GM12878 (cell line): ENCODE results near the gene MGME1. TPM values are rescaled to one million over a fixed set of nuclear protein-coding genes. Genes with fewer than 3 reads are reported as not detected.

ENCODE experiments used
- ATAC-seq: fragments of 200-7000 bp; cut with Tn5 transposase; 3 replicates; pipeline ENCODE4 v1.9.1; 2020; ENCODE audit warnings: mild to moderate bottlenecking, moderate library complexity
- BruUV-seq: library from RNA; stranded (reverse); fragments of 400-500 nt; replicated peaks from 2 replicates; lab custom pipeline; 2021; lab: Mats Ljungman, UMichigan
- CTCF ChIA-PET: fragments of 300-600 bp; sonication (Branson Sonifier 250); formaldehyde crosslinking; extraction: SDS; loops from one replicate; lab custom pipeline; 2021; ENCODE audit warnings: inconsistent platforms; lab: Yijun Ruan, JAX
- POLR2A ChIA-PET: fragments of 350-600 bp; formaldehyde crosslinking; extraction: SDS; loops from one replicate; lab custom pipeline; 2021; ENCODE audit warnings: inconsistent platforms; lab: Charles Lee
- RAD21 ChIA-PET: fragments of 300-600 bp; sonication (Branson Sonifier 250); formaldehyde crosslinking; loops from one replicate; lab custom pipeline; 2023; ENCODE audit warnings: antibody characterized with exemption; ENCODE audit not compliant: unreplicated experiment; lab: Charles Lee
- SMC1A ChIA-PET: fragments of 300-600 bp; sonication (Branson Sonifier 250); formaldehyde crosslinking; loops from one replicate; lab custom pipeline; 2023; ENCODE audit not compliant: unreplicated experiment, uncharacterized antibody; lab: Charles Lee
- DNase-seq: peaks from one replicate; pipeline ENCODE4 v3.0.0-alpha.2; 2011; ENCODE audit warnings: low read depth, low spot score
- FAIRE-seq: peaks from 3 replicates; lab custom pipeline; 2011; peaks lifted over from hg19 to GRCh38; lab: Jason Lieb, UNC
- H2AFZ ChIP-seq: 2 replicates; pipeline ENCODE4 v1.6.0; 2011; ENCODE audit warnings: low read depth, low read length, control low read depth; ENCODE audit not compliant: control insufficient read depth
- H3K27ac ChIP-seq: 2 replicates; pipeline ENCODE4 v1.5.1; 2011; ENCODE audit warnings: control low read depth; ENCODE audit not compliant: control insufficient read depth, insufficient read depth
- H3K27me3 ChIP-seq, 2 experiments: replicated peaks in 1 of 2; 2 replicates each; pipeline versions ENCODE4 v1.6.0 to v1.6.1; 2011; ENCODE audit warnings: low read length in 1 of 2; ENCODE audit not compliant: control insufficient read depth in 2 of 2, insufficient read depth in 2 of 2
- H3K36me3 ChIP-seq, 2 experiments: 2 replicates each; pipeline ENCODE4 v1.5.1; 2011; ENCODE audit warnings: low read length in 1 of 2; ENCODE audit not compliant: control insufficient read depth in 2 of 2, insufficient read depth in 2 of 2
- H3K4me1 ChIP-seq: 2 replicates; pipeline ENCODE4 v1.6.1; 2011; ENCODE audit warnings: mild to moderate bottlenecking, low read length, moderate library complexity, mixed read lengths; ENCODE audit not compliant: control insufficient read depth, insufficient read depth
- H3K4me2 ChIP-seq: 2 replicates; pipeline ENCODE4 v1.6.0; 2011; ENCODE audit warnings: control low read depth; ENCODE audit not compliant: control insufficient read depth, insufficient read depth
- H3K4me3 ChIP-seq: fragments of 200-600 bp; sonication (generic); 2 replicates; pipeline ENCODE4 v1.5.1; 2016
- H3K79me2 ChIP-seq: 2 replicates; pipeline ENCODE4 v1.6.0; 2011; ENCODE audit warnings: low read length; ENCODE audit not compliant: control insufficient read depth, insufficient read depth
- H3K9ac ChIP-seq: 2 replicates; pipeline ENCODE4 v1.8.0; 2011; ENCODE audit warnings: low read length, control low read depth, mixed read lengths; ENCODE audit not compliant: control insufficient read depth, insufficient read depth
- H3K9me3 ChIP-seq: replicated peaks from 3 replicates; pipeline ENCODE4 v1.5.1; 2011; ENCODE audit warnings: mild to moderate bottlenecking, low read length; ENCODE audit not compliant: control insufficient read depth, insufficient read depth
- H4K20me1 ChIP-seq: 2 replicates; pipeline ENCODE4 v1.6.0; 2011; ENCODE audit not compliant: control insufficient read depth, insufficient read depth
- ASH2L ChIP-seq: fragments of 300-600, 200-600 bp; sonication (generic); IDR thresholded peaks from 2 replicates; pipeline ENCODE4 v1.6.1; 2017; ENCODE audit warnings: low read depth, mild to moderate bottlenecking, borderline replicate concordance
- BACH1 ChIP-seq: fragments of 450-650 bp; IDR thresholded peaks from 2 replicates; pipeline ENCODE4 v1.6.1; 2017; ENCODE audit warnings: mild to moderate bottlenecking, borderline replicate concordance
- BHLHE40 ChIP-seq, 2 experiments: fragments of 450-650 bp in 1 of 2; IDR thresholded peaks; 2 replicates each; pipeline ENCODE4 v1.6.1; 2011 to 2017; ENCODE audit warnings: low read depth in 2 of 2, borderline replicate concordance in 1 of 2, improper control_type of control experiment in 1 of 2, low read length in 1 of 2, mild to moderate bottlenecking in 1 of 2
- CHD1 ChIP-seq: IDR thresholded peaks from 2 replicates; pipeline ENCODE4 v1.6.1; 2012; ENCODE audit warnings: low read depth, low read length, improper control_type of control experiment
- KLF5 ChIP-seq: fragments of 450-650 bp; IDR thresholded peaks from 2 replicates; pipeline ENCODE4 v1.6.1; 2014; ENCODE audit warnings: mild to moderate bottlenecking; ENCODE audit not compliant: partially characterized antibody
- MEF2B ChIP-seq: fragments of 450-650 bp; IDR thresholded peaks from 2 replicates; pipeline ENCODE4 v1.6.1; 2018; ENCODE audit warnings: mild to moderate bottlenecking, moderate library complexity; ENCODE audit not compliant: partially characterized antibody, poor library complexity, severe bottlenecking
- MTA3 ChIP-seq: IDR thresholded peaks from 2 replicates; pipeline ENCODE4 v1.6.1; 2012; ENCODE audit warnings: low read length, inconsistent platforms, borderline replicate concordance
- NFIC ChIP-seq: IDR thresholded peaks from 2 replicates; pipeline ENCODE4 v1.6.1; 2012; ENCODE audit warnings: low read depth, mild to moderate bottlenecking, inconsistent platforms, low read length, moderate library complexity
- TAF1 ChIP-seq: IDR thresholded peaks from 2 replicates; pipeline ENCODE4 v1.6.1; 2011; ENCODE audit warnings: mild to moderate bottlenecking, low read depth, low read length, borderline replicate concordance
- ZNF207 ChIP-seq: fragments of 450-650 bp; IDR thresholded peaks from 2 replicates; pipeline ENCODE4 v1.6.1; 2014; ENCODE audit warnings: antibody characterized with exemption, mild to moderate bottlenecking, borderline replicate concordance
- ZNF217 ChIP-seq: fragments of 450-650 bp; IDR thresholded peaks from 2 replicates; pipeline ENCODE4 v1.6.1; 2017; ENCODE audit warnings: antibody characterized with exemption, mild to moderate bottlenecking
- ZSCAN29 ChIP-seq: fragments of 450-650 bp; IDR thresholded peaks from 2 replicates; pipeline ENCODE4 v1.6.1; 2017; ENCODE audit warnings: mild to moderate bottlenecking, moderate library complexity
- WGBS: methylation state at CpG from one replicate; pipeline ENCODE4 v1.1.6; 2016; ENCODE audit warnings: low lambda C conversion rate; ENCODE audit not compliant: insufficient replicate concordance, insufficient coverage; ENCODE audit errors: missing lambda C conversion rate; 5-methylcytosine and 5-hydroxymethylcytosine counted together
- in situ Hi-C: fragments of 300-500 bp; cut with MboI; formaldehyde crosslinking; loops from 9 replicates; pipeline ENCODE4 v1.14.3; 2018; ENCODE audit warnings: mixed read lengths
- intact Hi-C: fragments of 100-400 bp; cut with micrococcal nuclease; formaldehyde crosslinking; loops from one replicate; pipeline ENCODE4 v1.14.2; 2022; ENCODE audit not compliant: unreplicated experiment
- polyA plus RNA-seq, 11 experiments: library from polyadenylated mRNA; depleted of rRNA in 4 of 11; unstranded in 6 of 11; stranded (reverse) in 5 of 11; fragments of >200 nt; fragmentation: Nextera tagmentation in 4 of 11; fragmentation: Illumina TruSeq in 1 of 11; extraction: Ambion mirVana in 4 of 11; extraction: Trizol in 1 of 11; gene quantifications; 1 replicate in 1 of 11; 2 replicates in 10 of 11; pipeline versions ENCODE4 v1.2.1 to v1.2.3, GENCODE V29; 2011 to 2016; ENCODE audit warnings: inconsistent platforms in 2 of 11, missing spikeins in 2 of 11, low read depth in 1 of 11
- total RNA-seq, 4 experiments: library from RNA; depleted of rRNA in 3 of 4; stranded (reverse); fragments of >200 nt in 3 of 4; fragmentation: Illumina TruSeq in 1 of 4; extraction: Trizol in 1 of 4; gene quantifications; 2 replicates each; pipeline versions ENCODE4 v1.2.1 to v1.2.3, GENCODE V29; 2013 to 2021
- TF ChIP-seq, protein P1 (sequence below): fragments of 450-650 bp; IDR thresholded peaks from 2 replicates; pipeline ENCODE4 v1.6.1; 2017; ENCODE audit warnings: low read depth, mild to moderate bottlenecking, moderate library complexity
- TF ChIP-seq, protein P2 (sequence below): IDR thresholded peaks from 2 replicates; pipeline ENCODE4 v1.6.1; 2012; ENCODE audit warnings: mild to moderate bottlenecking, low read depth, low read length
- TF ChIP-seq, protein P3 (sequence below): IDR thresholded peaks from 2 replicates; pipeline ENCODE4 v1.6.1; 2011; ENCODE audit warnings: mild to moderate bottlenecking, low read depth, low read length, moderate library complexity; ENCODE audit not compliant: insufficient replicate concordance

MGME1 gene
- total and polyA plus RNA-seq, 10 of the 15 experiments (the other 5 are each of a cell fraction or from before 2014, with no cell fraction given): 13.4 to 44.8 (median 30.6) TPM

DNA sequence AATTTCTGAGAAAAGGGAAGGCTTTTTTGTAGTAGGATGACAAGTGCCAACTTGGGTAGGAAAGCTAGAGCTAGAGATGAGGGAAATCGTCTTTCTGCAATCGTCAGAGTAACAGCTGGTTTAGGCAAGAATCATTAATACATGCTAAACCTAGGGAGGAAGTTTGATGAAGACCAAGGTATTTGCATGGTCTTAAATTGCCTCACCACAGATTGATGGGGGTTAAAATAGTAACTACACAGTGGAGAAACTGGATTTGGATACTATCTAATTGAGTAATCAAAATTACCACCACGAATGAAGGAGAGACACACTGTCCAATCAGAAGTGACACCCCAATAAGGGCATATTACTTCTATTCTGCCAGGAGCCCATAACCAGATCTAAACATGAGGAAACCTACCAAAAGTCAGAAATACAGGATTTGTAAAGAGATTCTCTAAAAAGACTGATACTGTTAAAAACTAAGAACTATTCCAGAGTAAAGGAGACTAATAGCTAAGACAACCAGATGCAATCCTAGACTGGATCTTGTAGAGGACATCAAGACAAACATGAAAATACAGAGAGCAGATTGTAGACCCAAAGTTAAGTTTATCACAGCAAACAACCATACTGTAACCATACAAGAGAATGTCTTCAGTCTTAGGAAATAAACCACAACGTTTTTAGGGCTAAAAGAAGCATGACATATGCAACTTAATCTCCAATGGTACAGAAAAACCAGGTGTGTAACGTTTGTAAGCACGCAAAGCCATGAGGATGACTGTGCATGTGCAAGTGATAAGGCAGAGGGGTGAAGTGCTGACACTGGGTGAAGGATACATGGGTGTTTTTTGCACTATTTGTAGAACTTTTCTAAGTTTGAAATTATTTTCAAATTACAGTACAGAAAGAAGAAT lies 22.0 kb upstream of the MGME1 start (continued):
- TF ChIP-seq MEF2B (no peak), BHLHE40 (IDR thresholded peaks at IDR 0.05; ENCODE audit: borderline replicate concordance in 1 of 2, low read depth in 2 of 2, low read length in 1 of 2) (no peak)

- ATAC-seq: no peak
- H4K20me1 ChIP-seq: peaks cover 5% of the 10 kb centered on the region; the same call in 1 of the 2 replicates
- intact Hi-C loops (no loop called here), in situ Hi-C loops (no loop called here)
- RAD21 ChIA-PET: interaction anchor here (1.0 to 2.0 kb wide), 3 partner anchors 10 to 265 kb away, joined by 3 to 6 read pairs (median 4); partner anchors contain the start of gene RRBP1
- no peak overlapping the region for H3K4me2 ChIP-seq
- no peaks in the 10 kb centered on the region for H3K9me3 ChIP-seq
- CTCF ChIA-PET: interaction anchor here (1.1 to 7.1 kb wide), 4 partner anchors 10 to 49 kb away, joined by 3 to 44 read pairs (median 12); no protein-coding TSS in a partner anchor
- no peak overlapping the region for H3K9ac ChIP-seq
- SMC1A ChIA-PET: interaction anchor here (2.8 kb wide), 1 partner anchor 11 kb away, joined by 10 read pairs; no protein-coding TSS in a partner anchor
- no peak overlapping the region for H3K27ac ChIP-seq
- peaks cover 18 to 59% of the 10 kb centered on the region in 2 experiments for H3K36me3 ChIP-seq
- H3K27me3 ChIP-seq: no peaks in the 10 kb centered on the region
- no peak overlapping the region for H3K4me3 ChIP-seq
- WGBS: 84% methylated on average over 5 of the region's 5 CpGs
- POLR2A ChIA-PET: no interaction called here
- no peak overlapping the region for H2AFZ ChIP-seq
- DNase-seq: no peak
- TF ChIP-seq, protein P1, sequence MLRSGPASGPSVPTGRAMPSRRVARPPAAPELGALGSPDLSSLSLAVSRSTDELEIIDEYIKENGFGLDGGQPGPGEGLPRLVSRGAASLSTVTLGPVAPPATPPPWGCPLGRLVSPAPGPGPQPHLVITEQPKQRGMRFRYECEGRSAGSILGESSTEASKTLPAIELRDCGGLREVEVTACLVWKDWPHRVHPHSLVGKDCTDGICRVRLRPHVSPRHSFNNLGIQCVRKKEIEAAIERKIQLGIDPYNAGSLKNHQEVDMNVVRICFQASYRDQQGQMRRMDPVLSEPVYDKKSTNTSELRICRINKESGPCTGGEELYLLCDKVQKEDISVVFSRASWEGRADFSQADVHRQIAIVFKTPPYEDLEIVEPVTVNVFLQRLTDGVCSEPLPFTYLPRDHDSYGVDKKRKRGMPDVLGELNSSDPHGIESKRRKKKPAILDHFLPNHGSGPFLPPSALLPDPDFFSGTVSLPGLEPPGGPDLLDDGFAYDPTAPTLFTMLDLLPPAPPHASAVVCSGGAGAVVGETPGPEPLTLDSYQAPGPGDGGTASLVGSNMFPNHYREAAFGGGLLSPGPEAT: no peak
- TF ChIP-seq BACH1 (no peak), ASH2L (no peak), KLF5 (no peak), TAF1 (no peak), ZNF217 (no peak), MTA3 (no peak), ZSCAN29 (no peak), NFIC (no peak), CHD1 (no peak), ZNF207 (no peak)
- TF ChIP-seq, protein P2, sequence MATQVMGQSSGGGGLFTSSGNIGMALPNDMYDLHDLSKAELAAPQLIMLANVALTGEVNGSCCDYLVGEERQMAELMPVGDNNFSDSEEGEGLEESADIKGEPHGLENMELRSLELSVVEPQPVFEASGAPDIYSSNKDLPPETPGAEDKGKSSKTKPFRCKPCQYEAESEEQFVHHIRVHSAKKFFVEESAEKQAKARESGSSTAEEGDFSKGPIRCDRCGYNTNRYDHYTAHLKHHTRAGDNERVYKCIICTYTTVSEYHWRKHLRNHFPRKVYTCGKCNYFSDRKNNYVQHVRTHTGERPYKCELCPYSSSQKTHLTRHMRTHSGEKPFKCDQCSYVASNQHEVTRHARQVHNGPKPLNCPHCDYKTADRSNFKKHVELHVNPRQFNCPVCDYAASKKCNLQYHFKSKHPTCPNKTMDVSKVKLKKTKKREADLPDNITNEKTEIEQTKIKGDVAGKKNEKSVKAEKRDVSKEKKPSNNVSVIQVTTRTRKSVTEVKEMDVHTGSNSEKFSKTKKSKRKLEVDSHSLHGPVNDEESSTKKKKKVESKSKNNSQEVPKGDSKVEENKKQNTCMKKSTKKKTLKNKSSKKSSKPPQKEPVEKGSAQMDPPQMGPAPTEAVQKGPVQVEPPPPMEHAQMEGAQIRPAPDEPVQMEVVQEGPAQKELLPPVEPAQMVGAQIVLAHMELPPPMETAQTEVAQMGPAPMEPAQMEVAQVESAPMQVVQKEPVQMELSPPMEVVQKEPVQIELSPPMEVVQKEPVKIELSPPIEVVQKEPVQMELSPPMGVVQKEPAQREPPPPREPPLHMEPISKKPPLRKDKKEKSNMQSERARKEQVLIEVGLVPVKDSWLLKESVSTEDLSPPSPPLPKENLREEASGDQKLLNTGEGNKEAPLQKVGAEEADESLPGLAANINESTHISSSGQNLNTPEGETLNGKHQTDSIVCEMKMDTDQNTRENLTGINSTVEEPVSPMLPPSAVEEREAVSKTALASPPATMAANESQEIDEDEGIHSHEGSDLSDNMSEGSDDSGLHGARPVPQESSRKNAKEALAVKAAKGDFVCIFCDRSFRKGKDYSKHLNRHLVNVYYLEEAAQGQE: no peak
- TF ChIP-seq, protein P3, sequence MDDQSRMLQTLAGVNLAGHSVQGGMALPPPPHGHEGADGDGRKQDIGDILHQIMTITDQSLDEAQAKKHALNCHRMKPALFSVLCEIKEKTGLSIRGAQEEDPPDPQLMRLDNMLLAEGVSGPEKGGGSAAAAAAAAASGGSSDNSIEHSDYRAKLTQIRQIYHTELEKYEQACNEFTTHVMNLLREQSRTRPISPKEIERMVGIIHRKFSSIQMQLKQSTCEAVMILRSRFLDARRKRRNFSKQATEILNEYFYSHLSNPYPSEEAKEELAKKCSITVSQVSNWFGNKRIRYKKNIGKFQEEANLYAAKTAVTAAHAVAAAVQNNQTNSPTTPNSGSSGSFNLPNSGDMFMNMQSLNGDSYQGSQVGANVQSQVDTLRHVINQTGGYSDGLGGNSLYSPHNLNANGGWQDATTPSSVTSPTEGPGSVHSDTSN: no peak
- no peak for FAIRE-seq
- peaks cover 16% of the 10 kb centered on the region for H3K79me2 ChIP-seq
- no TSS peak for BruUV-seq
- peaks cover 22% of the 10 kb centered on the region for H3K4me1 ChIP-seq
Measured at GRCh38 chr20:17947474-17947815, 21.4 kb upstream of the MGME1 start.
